Peyer's patch (tissue), 4 donors: ENCODE measurements around the gene RUNX1. TPM values are rescaled to one million over a fixed set of nuclear protein-coding genes. Genes with fewer than 3 reads are reported as not detected.

Experiments used
- DNase-seq, 3 donors: peaks; one replicate each; pipeline ENCODE4 v3.0.0-alpha.2; 2017 to 2019
- H3K27ac ChIP-seq, 4 donors: fragments of 200-600 bp; sonication (generic); one replicate each; pipeline ENCODE4 v1.5.1; 2016 to 2019
- H3K27me3 ChIP-seq, 2 donors: fragments of 200-600 bp; sonication (generic); one replicate each; pipeline ENCODE4 v1.5.1; 2019
- H3K36me3 ChIP-seq, 3 donors: fragments of 200-600 bp; sonication (generic); one replicate each; pipeline ENCODE4 v1.5.1; 2016 to 2019
- H3K4me1 ChIP-seq, 4 donors: fragments of 200-600 bp; sonication (generic); one replicate each; pipeline ENCODE4 v1.5.1; 2016 to 2019
- H3K4me3 ChIP-seq, 4 donors: fragments of 200-600 bp; sonication (generic); 1 replicate in 3 of 4; 2 replicates in 1 of 4; pipeline ENCODE4 v1.5.1; 2016 to 2019; ENCODE audit warnings: mild to moderate bottlenecking in 1 of 4
- H3K9me3 ChIP-seq, 4 donors: fragments of 200-600 bp; sonication (generic); one replicate each; pipeline ENCODE4 v1.5.1; 2016 to 2019; ENCODE audit warnings: mild to moderate bottlenecking in 1 of 4
- CTCF ChIP-seq, 6 experiments: fragments of 450-650 bp in 4 of 6; fragments of 200-600 bp in 2 of 6; sonication (generic) in 1 of 6; IDR thresholded peaks; one replicate each; pipeline ENCODE4 v1.5.1; 2017 to 2019; ENCODE audit warnings: antibody characterized with exemption in 6 of 6, mild to moderate bottlenecking in 3 of 6, moderate library complexity in 1 of 6
- POLR2A ChIP-seq, 2 donors: fragments of 450-650 bp; IDR thresholded peaks; one replicate each; pipeline ENCODE4 v1.5.1; 2017; ENCODE audit warnings: antibody characterized with exemption in 2 of 2, mild to moderate bottlenecking in 2 of 2, moderate library complexity in 2 of 2
- total RNA-seq, 4 donors: library from RNA; depleted of rRNA; stranded (reverse); fragments of >200 nt; gene quantifications; one replicate each; pipeline ENCODE4 v1.1.0, GENCODE V29; 2016

The RUNX1 gene
- total RNA-seq, 4 donors from 2014 or later: 15.1 to 80.9 (median 24.1) TPM

DNA sequence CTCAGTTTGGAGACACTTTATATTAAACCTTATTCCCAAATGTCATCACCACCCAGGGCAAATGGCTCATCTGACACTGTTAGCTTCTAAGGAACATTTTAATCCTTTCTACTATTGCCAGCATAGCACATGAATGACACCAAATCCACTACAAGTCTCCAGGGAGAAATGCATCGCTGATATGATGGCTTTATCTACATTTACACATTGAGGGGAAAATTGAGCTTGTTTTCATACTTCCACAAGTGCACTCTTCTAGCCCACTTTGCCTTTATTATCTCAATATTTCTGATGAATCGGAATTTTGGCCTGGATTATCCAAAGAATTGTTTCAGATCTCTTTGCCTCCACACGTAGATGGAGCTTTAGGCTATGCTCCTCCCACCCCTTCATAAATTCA lies 75.4 kb downstream of the RUNX1 start:
- TF ChIP-seq CTCF (IDR thresholded peaks at IDR 0.05) (no peak), POLR2A (IDR thresholded peaks at IDR 0.05) (no peak)
- no peak overlapping the region for H3K4me3 ChIP-seq
- no peaks in the 10 kb centered on the region for H3K9me3 ChIP-seq
- no peaks in the 10 kb centered on the region for H3K27me3 ChIP-seq
- H3K36me3 ChIP-seq: no peaks in the 10 kb centered on the region
- H3K4me1 ChIP-seq: peaks cover 0 to 4% (median 0%) of the 10 kb centered on the region in 4 donors
- no peak overlapping the region for H3K27ac ChIP-seq
- DNase-seq: no peak

GRCh38 chr21:34971656-34972055 lies 77.4 kb downstream of the RUNX1 start:
- H3K4me3 ChIP-seq: no peak overlapping the region
- DNase-seq: no peak
- H3K27me3 ChIP-seq: no peaks in the 10 kb centered on the region
- no peaks in the 10 kb centered on the region for H3K36me3 ChIP-seq
- H3K27ac ChIP-seq: no peak overlapping the region
- H3K9me3 ChIP-seq: no peaks in the 10 kb centered on the region
- H3K4me1 ChIP-seq: peaks cover 0 to 4% (median 0%) of the 10 kb centered on the region in 4 donors
- TF ChIP-seq CTCF (IDR thresholded peaks at IDR 0.05): no peak
- no peak for TF ChIP-seq POLR2A (IDR thresholded peaks at IDR 0.05)

GRCh38 chr21:34970566-34970965 lies 78.5 kb downstream of the RUNX1 start:
- DNase-seq: no peak
- no peaks in the 10 kb centered on the region for H3K36me3 ChIP-seq
- no peak for TF ChIP-seq POLR2A (IDR thresholded peaks at IDR 0.05)
- no peak for TF ChIP-seq CTCF (IDR thresholded peaks at IDR 0.05)

GRCh38 chr21:34970167-34970500 lies 79.0 kb downstream of the RUNX1 start:
- no peaks in the 10 kb centered on the region for H3K27me3 ChIP-seq
- peaks cover 0 to 4% (median 0%) of the 10 kb centered on the region in 4 donors for H3K4me1 ChIP-seq
- no peak overlapping the region for H3K27ac ChIP-seq
- no peaks in the 10 kb centered on the region for H3K9me3 ChIP-seq
- no peaks in the 10 kb centered on the region for H3K36me3 ChIP-seq
- H3K4me3 ChIP-seq: no peak overlapping the region
- DNase-seq: no peak
- TF ChIP-seq CTCF (IDR thresholded peaks at IDR 0.05): no peak

More at GRCh38 chr21:34970566-34970965, 78.5 kb downstream of the RUNX1 start:
- H3K27me3 ChIP-seq: no peaks in the 10 kb centered on the region
- H3K9me3 ChIP-seq: no peaks in the 10 kb centered on the region
- H3K4me1 ChIP-seq: peaks cover 0 to 4% (median 0%) of the 10 kb centered on the region in 4 donors
- no peak overlapping the region for H3K27ac ChIP-seq
- H3K4me3 ChIP-seq: no peak overlapping the region

DNA sequence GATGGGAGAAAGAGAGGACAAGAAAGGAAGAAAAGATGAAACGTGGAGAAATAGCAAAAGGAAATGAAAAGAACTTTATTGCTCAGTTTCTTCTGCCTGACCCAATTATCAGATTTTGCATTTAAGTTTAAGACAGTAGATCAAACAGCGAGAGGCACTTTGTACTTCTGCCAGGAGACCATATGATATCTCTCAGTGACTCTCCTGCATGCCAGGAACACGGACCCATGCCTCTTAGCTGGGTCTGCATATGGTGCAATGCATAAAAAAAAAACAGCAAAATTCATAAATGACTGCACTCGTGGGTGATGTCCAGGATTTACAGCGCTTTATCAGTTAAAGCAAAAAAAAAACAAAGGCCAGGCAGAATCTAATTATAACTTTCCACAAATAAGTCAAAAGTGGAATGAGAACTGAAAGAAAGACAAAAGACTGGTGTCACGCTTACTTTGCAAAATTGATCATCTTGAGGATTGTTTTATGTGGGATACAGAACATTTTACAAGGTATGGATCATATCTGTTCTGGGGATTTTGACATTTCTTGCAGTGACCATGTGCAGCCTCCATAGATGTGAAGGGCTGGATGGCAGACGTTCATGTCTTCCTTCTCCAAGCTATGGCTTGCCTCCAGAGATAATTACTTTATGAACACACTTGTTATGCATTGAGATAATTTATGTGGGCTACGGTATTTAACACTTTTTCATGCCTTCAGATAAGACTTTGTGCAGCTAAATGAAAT lies 79.5 kb downstream of the RUNX1 start:
- Histone ChIP-seq H3K27ac (no peak overlapping the region), H3K36me3 (no peaks in the 10 kb centered on the region), H3K4me3 (no peak overlapping the region), H3K4me1 (peaks cover 0 to 4% (median 0%) of the 10 kb centered on the region in 4 donors), H3K27me3 (no peaks in the 10 kb centered on the region), H3K9me3 (no peaks in the 10 kb centered on the region)
- DNase-seq: no peak
- no peak for TF ChIP-seq POLR2A (IDR thresholded peaks at IDR 0.05)
- TF ChIP-seq CTCF (IDR thresholded peaks at IDR 0.05): no peak
